Erythroblast (primary cell): ENCODE data around the gene FOXD4L1.
"Not testable (repeated sequence)": the region's sequence is repeated elsewhere in the genome, so short reads cannot be mapped to it uniquely, and the experiment has no call there.

ENCODE experiments used
- GATA1 ChIP-seq: IDR thresholded peaks from 2 replicates; pipeline ENCODE4 v1.6.1; 2011; ENCODE audit warnings: low read depth, mild to moderate bottlenecking, control low read depth, low read length, moderate library complexity
- POLR2A ChIP-seq: IDR thresholded peaks from 2 replicates; pipeline ENCODE4 v1.6.1; 2011; ENCODE audit warnings: mild to moderate bottlenecking, low read length

- TF ChIP-seq POLR2A, GATA1: not testable (repeated sequence)
Observed at GRCh38 chr2:113496527-113496926, 1.9 kb upstream of the FOXD4L1 start.
